ENCODE data around the gene CACNB4.

DNA sequence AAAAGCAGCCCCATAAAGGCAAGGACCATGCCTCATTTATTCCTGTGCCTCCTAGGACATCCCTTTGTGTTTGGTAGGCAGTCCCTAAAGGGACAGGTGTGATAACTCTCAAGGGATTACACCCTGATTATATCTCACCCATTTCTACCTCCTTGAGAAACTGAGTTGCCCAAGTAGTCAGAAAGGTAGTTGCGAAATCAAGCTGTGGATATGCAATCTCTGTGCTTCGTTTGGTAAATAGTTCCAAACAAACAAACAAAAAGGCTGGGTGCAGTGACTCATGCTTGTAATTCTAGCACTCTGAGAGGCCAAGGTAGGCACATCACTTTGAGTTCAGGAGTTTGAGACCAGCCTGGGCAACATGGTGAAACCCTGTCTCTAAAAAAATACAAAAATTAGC, 170.5 kb downstream of the CACNB4 start:
- no peak for TF ChIP-seq FOXK2 (IDR thresholded peaks at IDR 0.05)
- no peak for TF ChIP-seq TARDBP (IDR thresholded peaks at IDR 0.05)
- no peak for TF ChIP-seq ELF4 (IDR thresholded peaks at IDR 0.05)
- TF ChIP-seq SP1 (IDR thresholded peaks at IDR 0.05): no peak
- no peak for TF ChIP-seq BHLHE40 (IDR thresholded peaks at IDR 0.05; ENCODE audit: borderline replicate concordance)
- TF ChIP-seq, protein P1, sequence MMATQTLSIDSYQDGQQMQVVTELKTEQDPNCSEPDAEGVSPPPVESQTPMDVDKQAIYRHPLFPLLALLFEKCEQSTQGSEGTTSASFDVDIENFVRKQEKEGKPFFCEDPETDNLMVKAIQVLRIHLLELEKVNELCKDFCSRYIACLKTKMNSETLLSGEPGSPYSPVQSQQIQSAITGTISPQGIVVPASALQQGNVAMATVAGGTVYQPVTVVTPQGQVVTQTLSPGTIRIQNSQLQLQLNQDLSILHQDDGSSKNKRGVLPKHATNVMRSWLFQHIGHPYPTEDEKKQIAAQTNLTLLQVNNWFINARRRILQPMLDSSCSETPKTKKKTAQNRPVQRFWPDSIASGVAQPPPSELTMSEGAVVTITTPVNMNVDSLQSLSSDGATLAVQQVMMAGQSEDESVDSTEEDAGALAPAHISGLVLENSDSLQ (IDR thresholded peaks at IDR 0.05): no peak
- no peak for TF ChIP-seq SUZ12 (IDR thresholded peaks at IDR 0.05)
- no peak for TF ChIP-seq FOXM1 (IDR thresholded peaks at IDR 0.05; ENCODE audit: borderline replicate concordance)
- no peak for TF ChIP-seq ZNF384 (IDR thresholded peaks at IDR 0.05)
- no peak for TF ChIP-seq NFRKB (IDR thresholded peaks at IDR 0.05)

All from HEK293T (cell line).